GM12878 (cell line): ENCODE results near the gene MYOD1. TPM values are rescaled to one million over a fixed set of nuclear protein-coding genes. Genes with fewer than 3 reads are reported as not detected.

Source experiments
- ATAC-seq: fragments of 200-7000 bp; cut with Tn5 transposase; 3 replicates; pipeline ENCODE4 v1.9.1; 2020; ENCODE audit warnings: mild to moderate bottlenecking, moderate library complexity
- BruUV-seq: library from RNA; stranded (reverse); fragments of 400-500 nt; replicated peaks from 2 replicates; lab custom pipeline; 2021; lab: Mats Ljungman, UMichigan
- CTCF ChIA-PET: fragments of 300-600 bp; sonication (Branson Sonifier 250); formaldehyde crosslinking; extraction: SDS; loops from one replicate; lab custom pipeline; 2021; ENCODE audit warnings: inconsistent platforms; lab: Yijun Ruan, JAX
- POLR2A ChIA-PET: fragments of 350-600 bp; formaldehyde crosslinking; extraction: SDS; loops from one replicate; lab custom pipeline; 2021; ENCODE audit warnings: inconsistent platforms; lab: Charles Lee
- RAD21 ChIA-PET: fragments of 300-600 bp; sonication (Branson Sonifier 250); formaldehyde crosslinking; loops from one replicate; lab custom pipeline; 2023; ENCODE audit warnings: antibody characterized with exemption; ENCODE audit not compliant: unreplicated experiment; lab: Charles Lee
- SMC1A ChIA-PET: fragments of 300-600 bp; sonication (Branson Sonifier 250); formaldehyde crosslinking; loops from one replicate; lab custom pipeline; 2023; ENCODE audit not compliant: unreplicated experiment, uncharacterized antibody; lab: Charles Lee
- DNase-seq: peaks from one replicate; pipeline ENCODE4 v3.0.0-alpha.2; 2011; ENCODE audit warnings: low read depth, low spot score
- FAIRE-seq: peaks from 3 replicates; lab custom pipeline; 2011; peaks lifted over from hg19 to GRCh38; lab: Jason Lieb, UNC
- H2AFZ ChIP-seq: 2 replicates; pipeline ENCODE4 v1.6.0; 2011; ENCODE audit warnings: low read depth, low read length, control low read depth; ENCODE audit not compliant: control insufficient read depth
- H3K27ac ChIP-seq: 2 replicates; pipeline ENCODE4 v1.5.1; 2011; ENCODE audit warnings: control low read depth; ENCODE audit not compliant: control insufficient read depth, insufficient read depth
- H3K27me3 ChIP-seq, 2 experiments: replicated peaks in 1 of 2; 2 replicates each; pipeline versions ENCODE4 v1.6.0 to v1.6.1; 2011; ENCODE audit warnings: low read length in 1 of 2; ENCODE audit not compliant: control insufficient read depth in 2 of 2, insufficient read depth in 2 of 2
- H3K36me3 ChIP-seq, 2 experiments: 2 replicates each; pipeline ENCODE4 v1.5.1; 2011; ENCODE audit warnings: low read length in 1 of 2; ENCODE audit not compliant: control insufficient read depth in 2 of 2, insufficient read depth in 2 of 2
- H3K4me1 ChIP-seq: 2 replicates; pipeline ENCODE4 v1.6.1; 2011; ENCODE audit warnings: mild to moderate bottlenecking, low read length, moderate library complexity, mixed read lengths; ENCODE audit not compliant: control insufficient read depth, insufficient read depth
- H3K4me2 ChIP-seq: 2 replicates; pipeline ENCODE4 v1.6.0; 2011; ENCODE audit warnings: control low read depth; ENCODE audit not compliant: control insufficient read depth, insufficient read depth
- H3K4me3 ChIP-seq: fragments of 200-600 bp; sonication (generic); 2 replicates; pipeline ENCODE4 v1.5.1; 2016
- H3K79me2 ChIP-seq: 2 replicates; pipeline ENCODE4 v1.6.0; 2011; ENCODE audit warnings: low read length; ENCODE audit not compliant: control insufficient read depth, insufficient read depth
- H3K9ac ChIP-seq: 2 replicates; pipeline ENCODE4 v1.8.0; 2011; ENCODE audit warnings: low read length, control low read depth, mixed read lengths; ENCODE audit not compliant: control insufficient read depth, insufficient read depth
- H3K9me3 ChIP-seq: replicated peaks from 3 replicates; pipeline ENCODE4 v1.5.1; 2011; ENCODE audit warnings: mild to moderate bottlenecking, low read length; ENCODE audit not compliant: control insufficient read depth, insufficient read depth
- H4K20me1 ChIP-seq: 2 replicates; pipeline ENCODE4 v1.6.0; 2011; ENCODE audit not compliant: control insufficient read depth, insufficient read depth
- CBFB ChIP-seq: IDR thresholded peaks from 2 replicates; pipeline ENCODE4 v1.6.1; 2016; ENCODE audit warnings: antibody characterized with exemption, low read depth
- CBX5 ChIP-seq: sonication (generic); IDR thresholded peaks from 2 replicates; pipeline ENCODE4 v1.6.1; 2016; ENCODE audit warnings: low read depth, moderate library complexity, mild to moderate bottlenecking, inconsistent platforms
- CEBPB ChIP-seq, 2 experiments: fragments of 150-350 bp in 1 of 2; IDR thresholded peaks; 2 replicates each; pipeline ENCODE4 v1.6.1; 2012 to 2014; ENCODE audit warnings: low read depth in 2 of 2, low read length in 2 of 2, borderline replicate concordance in 1 of 2, inconsistent platforms in 1 of 2
- IRF3 ChIP-seq: fragments of 450-650 bp; IDR thresholded peaks from 2 replicates; pipeline ENCODE4 v1.6.1; 2014; ENCODE audit warnings: mild to moderate bottlenecking
- JUNB ChIP-seq: IDR thresholded peaks from 2 replicates; pipeline ENCODE4 v1.6.1; 2016; ENCODE audit warnings: antibody characterized with exemption, mild to moderate bottlenecking
- MEF2B ChIP-seq: fragments of 450-650 bp; IDR thresholded peaks from 2 replicates; pipeline ENCODE4 v1.6.1; 2018; ENCODE audit warnings: mild to moderate bottlenecking, moderate library complexity; ENCODE audit not compliant: partially characterized antibody, poor library complexity, severe bottlenecking
- MTA3 ChIP-seq: IDR thresholded peaks from 2 replicates; pipeline ENCODE4 v1.6.1; 2012; ENCODE audit warnings: low read length, inconsistent platforms, borderline replicate concordance
- NFXL1 ChIP-seq: fragments of 450-650 bp; IDR thresholded peaks from 2 replicates; pipeline ENCODE4 v1.6.1; 2017; ENCODE audit warnings: antibody characterized with exemption, mild to moderate bottlenecking, borderline replicate concordance
- NR2F1 ChIP-seq: fragments of 450-650 bp; conservative IDR thresholded peaks from 2 replicates; pipeline ENCODE4 v1.6.1; 2017; ENCODE audit warnings: mild to moderate bottlenecking
- PAX8 ChIP-seq: fragments of 450-650 bp; IDR thresholded peaks from 2 replicates; pipeline ENCODE4 v1.6.1; 2017; ENCODE audit warnings: mild to moderate bottlenecking, moderate library complexity
- POLR2AphosphoS5 ChIP-seq: IDR thresholded peaks from 2 replicates; pipeline ENCODE4 v1.6.1; 2011; ENCODE audit warnings: mild to moderate bottlenecking, low read length, inconsistent platforms
- RCOR1 ChIP-seq: conservative IDR thresholded peaks from 2 replicates; pipeline ENCODE4 v1.6.1; 2012; ENCODE audit warnings: low read depth, low read length, improper control_type of control experiment
- RELA ChIP-seq: fragments of 450-650 bp; IDR thresholded peaks from 2 replicates; pipeline ENCODE4 v1.8.0; 2014; ENCODE audit warnings: borderline replicate concordance; ENCODE audit not compliant: partially characterized antibody
- SUPT20H ChIP-seq: IDR thresholded peaks from 2 replicates; pipeline ENCODE4 v1.6.1; 2011; ENCODE audit warnings: low read depth, mild to moderate bottlenecking, low read length, moderate library complexity, borderline replicate concordance; ENCODE audit not compliant: control insufficient read depth
- TARDBP ChIP-seq: IDR thresholded peaks from 2 replicates; pipeline ENCODE4 v1.6.1; 2016; ENCODE audit warnings: borderline replicate concordance
- TCF7 ChIP-seq: IDR thresholded peaks from 2 replicates; pipeline ENCODE4 v1.6.1; 2014; ENCODE audit warnings: antibody characterized with exemption, borderline replicate concordance
- USF1 ChIP-seq: IDR thresholded peaks from 2 replicates; pipeline ENCODE4 v1.6.1; 2011; ENCODE audit warnings: borderline replicate concordance, low read depth, mild to moderate bottlenecking, moderate library complexity, mixed read lengths, low read length; ENCODE audit not compliant: insufficient read depth; ENCODE audit errors: extremely low read length
- ZNF274 ChIP-seq: IDR thresholded peaks from one replicate; pipeline ENCODE4 v1.8.0; 2011; ENCODE audit not compliant: insufficient read length, insufficient read depth
- WGBS: methylation state at CpG from one replicate; pipeline ENCODE4 v1.1.6; 2016; ENCODE audit warnings: low lambda C conversion rate; ENCODE audit not compliant: insufficient replicate concordance, insufficient coverage; ENCODE audit errors: missing lambda C conversion rate; 5-methylcytosine and 5-hydroxymethylcytosine counted together
- in situ Hi-C: fragments of 300-500 bp; cut with MboI; formaldehyde crosslinking; loops from 9 replicates; pipeline ENCODE4 v1.14.3; 2018; ENCODE audit warnings: mixed read lengths
- intact Hi-C: fragments of 100-400 bp; cut with micrococcal nuclease; formaldehyde crosslinking; loops from one replicate; pipeline ENCODE4 v1.14.2; 2022; ENCODE audit not compliant: unreplicated experiment
- polyA plus RNA-seq, 11 experiments: library from polyadenylated mRNA; depleted of rRNA in 4 of 11; unstranded in 6 of 11; stranded (reverse) in 5 of 11; fragments of >200 nt; fragmentation: Nextera tagmentation in 4 of 11; fragmentation: Illumina TruSeq in 1 of 11; extraction: Ambion mirVana in 4 of 11; extraction: Trizol in 1 of 11; gene quantifications; 1 replicate in 1 of 11; 2 replicates in 10 of 11; pipeline versions ENCODE4 v1.2.1 to v1.2.3, GENCODE V29; 2011 to 2016; ENCODE audit warnings: inconsistent platforms in 2 of 11, missing spikeins in 2 of 11, low read depth in 1 of 11
- total RNA-seq, 4 experiments: library from RNA; depleted of rRNA in 3 of 4; stranded (reverse); fragments of >200 nt in 3 of 4; fragmentation: Illumina TruSeq in 1 of 4; extraction: Trizol in 1 of 4; gene quantifications; 2 replicates each; pipeline versions ENCODE4 v1.2.1 to v1.2.3, GENCODE V29; 2013 to 2021
- TF ChIP-seq, protein P1 (sequence below): fragments of 450-650 bp; IDR thresholded peaks from 2 replicates; pipeline ENCODE4 v1.6.1; 2018; ENCODE audit warnings: mild to moderate bottlenecking, low read depth, moderate library complexity; ENCODE audit not compliant: partially characterized antibody

MYOD1 gene
- total and polyA plus RNA-seq, 10 of the 15 experiments (the other 5 are each of a cell fraction or from before 2014, with no cell fraction given): not detected

DNA sequence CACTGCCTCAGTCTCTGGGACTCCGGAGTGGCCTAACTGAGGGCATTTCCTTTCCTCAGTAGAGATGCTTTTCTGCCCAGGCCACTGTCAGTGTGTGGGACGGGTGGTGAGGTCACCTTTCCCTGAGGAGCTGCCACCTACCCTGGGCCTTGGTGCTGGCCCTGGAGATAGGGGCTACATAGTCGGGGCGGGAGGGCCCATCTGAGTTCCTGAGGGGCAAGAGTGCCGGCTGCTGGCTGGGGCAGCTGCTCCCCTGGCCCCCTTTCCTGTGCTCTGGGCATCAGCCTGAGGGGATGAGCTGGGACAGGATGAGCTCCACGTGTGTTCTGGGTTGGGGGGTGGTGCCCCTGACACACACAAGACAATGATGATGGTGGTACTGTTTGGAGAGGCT is 20.6 kb downstream of the MYOD1 start:
- H3K9me3 ChIP-seq: no peaks in the 10 kb centered on the region
- H3K27me3 ChIP-seq: peaks cover 0 to 4% of the 10 kb centered on the region in 2 experiments; a peak in 1 of 4 replicates
- H3K79me2 ChIP-seq: no peaks in the 10 kb centered on the region
- no peak for ATAC-seq
- no peak overlapping the region for H3K27ac ChIP-seq
- no peak overlapping the region for H3K4me3 ChIP-seq
- POLR2A ChIA-PET: no interaction called here
- no peak overlapping the region for H3K9ac ChIP-seq
- no peak for TF ChIP-seq CEBPB (IDR thresholded peaks at IDR 0.05; ENCODE audit: borderline replicate concordance in 1 of 2, low read depth in 2 of 2, low read length in 2 of 2)
- TF ChIP-seq NR2F1: no peak
- TF ChIP-seq MTA3: no peak
- no peak for TF ChIP-seq IRF3
- no peak for TF ChIP-seq JUNB
- no peak for TF ChIP-seq PAX8
- TF ChIP-seq TCF7: no peak
- no peak for TF ChIP-seq RCOR1
- TF ChIP-seq NFXL1: no peak
- TF ChIP-seq SUPT20H: no peak
- no peak for TF ChIP-seq MEF2B
- TF ChIP-seq, protein P1, sequence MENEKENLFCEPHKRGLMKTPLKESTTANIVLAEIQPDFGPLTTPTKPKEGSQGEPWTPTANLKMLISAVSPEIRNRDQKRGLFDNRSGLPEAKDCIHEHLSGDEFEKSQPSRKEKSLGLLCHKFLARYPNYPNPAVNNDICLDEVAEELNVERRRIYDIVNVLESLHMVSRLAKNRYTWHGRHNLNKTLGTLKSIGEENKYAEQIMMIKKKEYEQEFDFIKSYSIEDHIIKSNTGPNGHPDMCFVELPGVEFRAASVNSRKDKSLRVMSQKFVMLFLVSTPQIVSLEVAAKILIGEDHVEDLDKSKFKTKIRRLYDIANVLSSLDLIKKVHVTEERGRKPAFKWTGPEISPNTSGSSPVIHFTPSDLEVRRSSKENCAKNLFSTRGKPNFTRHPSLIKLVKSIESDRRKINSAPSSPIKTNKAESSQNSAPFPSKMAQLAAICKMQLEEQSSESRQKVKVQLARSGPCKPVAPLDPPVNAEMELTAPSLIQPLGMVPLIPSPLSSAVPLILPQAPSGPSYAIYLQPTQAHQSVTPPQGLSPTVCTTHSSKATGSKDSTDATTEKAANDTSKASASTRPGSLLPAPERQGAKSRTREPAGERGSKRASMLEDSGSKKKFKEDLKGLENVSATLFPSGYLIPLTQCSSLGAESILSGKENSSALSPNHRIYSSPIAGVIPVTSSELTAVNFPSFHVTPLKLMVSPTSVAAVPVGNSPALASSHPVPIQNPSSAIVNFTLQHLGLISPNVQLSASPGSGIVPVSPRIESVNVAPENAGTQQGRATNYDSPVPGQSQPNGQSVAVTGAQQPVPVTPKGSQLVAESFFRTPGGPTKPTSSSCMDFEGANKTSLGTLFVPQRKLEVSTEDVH: no peak
- no peak for TF ChIP-seq ZNF274
- no peak for TF ChIP-seq RELA
- no peak for TF ChIP-seq CBFB
- TF ChIP-seq POLR2AphosphoS5: no peak
- TF ChIP-seq TARDBP: no peak
- TF ChIP-seq USF1: no peak
- TF ChIP-seq CBX5: no peak
- no peak for FAIRE-seq
- intact Hi-C loops: no loop called here
- in situ Hi-C loops: no loop called here
- no peaks in the 10 kb centered on the region for H4K20me1 ChIP-seq
- no peaks in the 10 kb centered on the region for H3K4me1 ChIP-seq
- no peak for DNase-seq
- 16% methylated on average over 6 of the region's 6 CpGs for WGBS
- H3K36me3 ChIP-seq: no peaks in the 10 kb centered on the region
- SMC1A ChIA-PET: interaction anchor here (0.6 to 1.1 kb wide), 2 partner anchors 9 to 237 kb away, joined by 3 to 4 read pairs; no protein-coding TSS in a partner anchor
- no peak overlapping the region for H2AFZ ChIP-seq
- H3K4me2 ChIP-seq: no peak overlapping the region
- RAD21 ChIA-PET: no interaction called here
- no TSS peak for BruUV-seq
- CTCF ChIA-PET: interaction anchor here (1.3 to 2.5 kb wide), 2 partner anchors 9 to 10 kb away, joined by 4 to 15 read pairs; no protein-coding TSS in a partner anchor
